ENCODE data around the gene CRY2. TPM values are rescaled to one million over a fixed set of nuclear protein-coding genes. Genes with fewer than 3 reads are reported as not detected.

CRY2 gene
- total and polyA plus RNA-seq, 8 donors = 26.6 to 42.3 (median 31.2) TPM

DNA sequence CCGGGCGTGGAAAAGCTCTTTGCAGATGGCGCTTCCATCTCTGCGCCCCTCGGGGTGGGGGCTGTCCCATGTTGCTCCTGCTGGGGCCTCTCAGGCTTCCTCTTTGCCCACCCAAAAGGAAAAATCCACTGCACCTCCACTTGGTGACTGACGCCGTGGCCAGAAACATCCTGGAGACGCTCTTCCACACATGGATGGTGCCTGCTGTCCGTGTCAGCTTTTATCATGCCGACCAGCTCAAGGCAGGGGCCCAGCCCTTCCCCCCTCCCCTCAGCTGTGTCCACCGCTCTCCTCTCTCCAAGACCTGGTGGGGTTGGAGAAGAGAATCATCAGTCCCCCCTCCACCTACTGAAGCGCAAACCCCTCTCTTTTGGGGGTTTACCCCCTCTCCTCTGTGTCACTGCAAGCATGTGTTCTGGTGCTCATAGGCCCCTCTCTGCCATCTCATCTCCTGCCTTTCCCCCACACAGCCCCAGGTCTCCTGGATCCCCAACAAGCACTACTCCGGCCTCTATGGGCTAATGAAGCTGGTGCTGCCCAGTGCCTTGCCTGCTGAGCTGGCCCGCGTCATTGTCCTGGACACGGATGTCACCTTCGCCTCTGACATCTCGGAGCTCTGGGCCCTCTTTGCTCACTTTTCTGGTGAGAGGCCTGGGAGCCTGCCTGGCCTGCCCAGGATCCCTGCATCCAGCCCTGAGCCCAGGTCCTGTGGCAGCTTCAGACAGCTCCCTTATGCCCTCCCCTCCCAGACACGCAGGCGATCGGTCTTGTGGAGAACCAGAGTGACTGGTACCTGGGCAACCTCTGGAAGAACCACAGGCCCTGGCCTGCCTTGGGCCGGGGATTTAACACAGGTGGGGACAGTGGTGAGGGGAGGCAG is 77.0 kb downstream of the CRY2 start:
- intact Hi-C loops (cut with DNase I) = no loop called here
- H3K27me3 ChIP-seq = peaks cover 17 to 50% of the 10 kb centered on the region in 2 donors
- H3K4me3 ChIP-seq = no peak overlapping the region
- no peaks in the 10 kb centered on the region for H3K36me3 ChIP-seq
- ATAC-seq (no peak), DNase-seq (peak in 1 of 4 donors; percentile 32)
- peaks cover 0 to 17% of the 10 kb centered on the region in 2 donors for H3K4me1 ChIP-seq
- H3K27ac ChIP-seq = no peak overlapping the region
- TF ChIP-seq, protein P1, sequence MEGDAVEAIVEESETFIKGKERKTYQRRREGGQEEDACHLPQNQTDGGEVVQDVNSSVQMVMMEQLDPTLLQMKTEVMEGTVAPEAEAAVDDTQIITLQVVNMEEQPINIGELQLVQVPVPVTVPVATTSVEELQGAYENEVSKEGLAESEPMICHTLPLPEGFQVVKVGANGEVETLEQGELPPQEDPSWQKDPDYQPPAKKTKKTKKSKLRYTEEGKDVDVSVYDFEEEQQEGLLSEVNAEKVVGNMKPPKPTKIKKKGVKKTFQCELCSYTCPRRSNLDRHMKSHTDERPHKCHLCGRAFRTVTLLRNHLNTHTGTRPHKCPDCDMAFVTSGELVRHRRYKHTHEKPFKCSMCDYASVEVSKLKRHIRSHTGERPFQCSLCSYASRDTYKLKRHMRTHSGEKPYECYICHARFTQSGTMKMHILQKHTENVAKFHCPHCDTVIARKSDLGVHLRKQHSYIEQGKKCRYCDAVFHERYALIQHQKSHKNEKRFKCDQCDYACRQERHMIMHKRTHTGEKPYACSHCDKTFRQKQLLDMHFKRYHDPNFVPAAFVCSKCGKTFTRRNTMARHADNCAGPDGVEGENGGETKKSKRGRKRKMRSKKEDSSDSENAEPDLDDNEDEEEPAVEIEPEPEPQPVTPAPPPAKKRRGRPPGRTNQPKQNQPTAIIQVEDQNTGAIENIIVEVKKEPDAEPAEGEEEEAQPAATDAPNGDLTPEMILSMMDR (IDR thresholded peaks at IDR 0.05) = no peak
- no peaks in the 10 kb centered on the region for H3K9me3 ChIP-seq

DNA sequence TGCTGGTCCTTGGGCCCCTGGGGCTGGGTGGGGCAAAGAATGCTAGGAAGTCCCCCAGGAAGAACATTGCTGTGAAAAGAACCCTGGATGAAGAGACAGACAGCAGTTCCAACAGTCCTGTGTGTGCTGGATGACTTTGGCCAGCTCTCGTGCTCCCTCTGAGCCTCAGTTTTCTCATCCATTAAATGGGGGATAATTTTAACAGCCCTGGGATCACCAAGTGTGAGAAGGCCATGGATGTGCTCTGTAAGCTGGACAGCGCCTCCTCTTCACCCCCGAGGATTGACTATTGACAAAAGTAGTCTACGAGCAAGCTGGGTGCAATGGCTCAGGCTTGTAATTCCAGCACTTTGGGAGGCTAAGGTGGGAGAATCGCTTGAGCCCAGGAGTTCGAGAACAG is 77.7 kb downstream of the CRY2 start:
- TF ChIP-seq, protein P1 (IDR thresholded peaks at IDR 0.05) = no peak
- peaks cover 0 to 22% of the 10 kb centered on the region in 2 donors for H3K4me1 ChIP-seq
- peaks cover 17 to 50% of the 10 kb centered on the region in 2 donors for H3K27me3 ChIP-seq
- H3K36me3 ChIP-seq = no peaks in the 10 kb centered on the region
- no peak overlapping the region for H3K4me3 ChIP-seq
- intact Hi-C loops (cut with DNase I) = no loop called here
- DNase-seq (no peak), ATAC-seq (no peak)
- H3K27ac ChIP-seq = no peak overlapping the region
- H3K9me3 ChIP-seq = no peaks in the 10 kb centered on the region

DNA sequence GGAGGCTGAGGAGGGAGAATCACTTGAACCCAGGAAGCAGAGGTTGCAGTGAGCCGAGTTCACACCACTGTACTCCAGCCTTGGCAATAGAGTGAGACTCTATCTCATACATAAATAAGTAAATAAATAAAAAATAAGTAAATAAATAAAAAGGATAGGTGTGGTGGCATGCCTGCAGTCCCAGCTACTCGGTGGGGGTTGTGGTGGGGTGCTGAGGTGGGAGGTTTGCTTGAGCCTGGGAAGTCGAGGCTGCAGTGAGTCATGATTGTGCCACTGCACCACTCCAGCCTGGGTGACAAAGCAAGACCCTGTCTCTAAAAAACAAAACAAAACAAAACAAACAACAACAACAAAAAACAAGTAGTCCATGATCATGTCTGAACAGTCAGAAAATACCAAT is 78.3 kb downstream of the CRY2 start:
- TF ChIP-seq, protein P1 (IDR thresholded peaks at IDR 0.05) = no peak
- intact Hi-C loops (cut with DNase I) = no loop called here
- H3K4me1 ChIP-seq = peaks cover 0 to 28% of the 10 kb centered on the region in 2 donors

DNA sequence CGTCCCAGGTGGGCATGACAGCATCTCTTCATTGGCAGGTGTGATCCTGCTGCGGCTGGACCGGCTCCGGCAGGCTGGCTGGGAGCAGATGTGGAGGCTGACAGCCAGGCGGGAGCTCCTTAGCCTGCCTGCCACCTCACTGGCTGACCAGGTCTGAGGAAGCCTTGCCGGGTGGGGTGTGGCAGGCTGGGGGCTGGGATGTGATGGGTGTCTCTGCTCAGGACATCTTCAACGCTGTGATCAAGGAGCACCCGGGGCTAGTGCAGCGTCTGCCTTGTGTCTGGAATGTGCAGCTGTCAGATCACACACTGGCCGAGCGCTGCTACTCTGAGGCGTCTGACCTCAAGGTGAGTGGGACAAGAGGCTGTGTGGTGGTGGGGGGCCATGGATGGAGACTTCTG is 78.7 kb downstream of the CRY2 start:
- Histone ChIP-seq H3K9me3 (no peaks in the 10 kb centered on the region), H3K4me3 (no peak overlapping the region), H3K27ac (no peak overlapping the region), H3K36me3 (peaks cover 0 to 4% of the 10 kb centered on the region in 2 donors), H3K27me3 (peaks cover 17 to 50% of the 10 kb centered on the region in 2 donors), H3K4me1 (peaks cover 0 to 32% of the 10 kb centered on the region in 2 donors)
- intact Hi-C loops (cut with DNase I) = no loop called here
- TF ChIP-seq, protein P1 (IDR thresholded peaks at IDR 0.05) = no peak
- DNase-seq (no peak), ATAC-seq (no peak)

More for the DNA sequence above, 78.3 kb downstream of the CRY2 start:
- Histone ChIP-seq H3K27ac (no peak overlapping the region), H3K27me3 (peaks cover 17 to 50% of the 10 kb centered on the region in 2 donors), H3K9me3 (no peaks in the 10 kb centered on the region), H3K36me3 (no peaks in the 10 kb centered on the region), H3K4me3 (no peak overlapping the region)
- DNase-seq (no peak), ATAC-seq (no peak)

DNA sequence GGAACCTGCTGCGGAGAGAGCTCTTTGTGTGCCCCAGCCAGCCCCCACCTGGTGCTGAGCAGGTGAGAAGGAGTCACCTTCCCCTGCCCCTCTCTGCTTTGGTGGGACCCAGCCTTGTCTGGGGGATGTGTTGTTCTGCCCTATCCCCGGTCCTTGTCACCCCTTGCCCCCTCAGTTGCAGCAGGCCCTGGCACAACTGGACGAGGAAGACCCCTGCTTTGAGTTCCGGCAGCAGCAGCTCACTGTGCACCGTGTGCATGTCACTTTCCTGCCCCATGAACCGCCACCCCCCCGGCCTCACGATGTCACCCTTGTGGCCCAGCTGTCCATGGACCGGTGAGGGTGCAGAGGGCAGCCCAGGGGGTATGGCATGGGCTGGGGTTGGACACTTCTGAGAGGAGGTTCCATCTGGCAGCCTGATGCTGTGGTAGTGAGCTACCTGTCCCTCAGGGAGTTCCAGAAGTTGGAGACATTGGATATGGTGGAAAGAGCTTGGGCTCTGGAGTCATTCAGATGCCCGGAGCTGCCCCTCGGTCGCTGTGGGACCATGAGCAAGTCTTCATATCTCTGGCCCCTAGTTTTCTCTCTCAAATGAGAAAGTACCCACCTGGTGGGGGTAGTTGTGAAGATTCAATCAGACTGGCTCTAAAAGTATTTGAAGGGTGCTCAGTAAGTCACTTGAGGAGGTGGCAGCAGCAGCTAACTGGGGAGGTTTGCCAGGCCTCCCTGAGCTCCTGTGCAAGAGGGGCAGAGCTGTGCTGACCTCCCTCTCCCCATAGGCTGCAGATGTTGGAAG is 79.5 kb downstream of the CRY2 start:
- peaks cover 17 to 43% of the 10 kb centered on the region in 2 donors for H3K27me3 ChIP-seq
- peaks cover 0 to 11% of the 10 kb centered on the region in 2 donors for H3K36me3 ChIP-seq
- H3K4me3 ChIP-seq = no peak overlapping the region
- H3K9me3 ChIP-seq = no peaks in the 10 kb centered on the region
- no peak for ATAC-seq
- H3K4me1 ChIP-seq = peaks cover 0 to 39% of the 10 kb centered on the region in 2 donors
- intact Hi-C loops (cut with DNase I) = no loop called here
- TF ChIP-seq, protein P1 (IDR thresholded peaks at IDR 0.05) = no peak
- no peak overlapping the region for H3K27ac ChIP-seq
- peak in 1 of 4 donors; percentile 79 for DNase-seq

Data from left lung (tissue), 10 donors.